NB4 (cell line): ENCODE data around the gene SPTBN2.

ENCODE experiments used
- CTCF ChIP-seq: IDR thresholded peaks from one replicate; pipeline ENCODE4 v1.5.1; 2012; ENCODE audit warnings: low read depth, low read length
- TF ChIP-seq, protein P1 (sequence below): IDR thresholded peaks from 2 replicates; pipeline ENCODE4 v1.6.1; 2011; ENCODE audit warnings: low read depth, low read length

DNA sequence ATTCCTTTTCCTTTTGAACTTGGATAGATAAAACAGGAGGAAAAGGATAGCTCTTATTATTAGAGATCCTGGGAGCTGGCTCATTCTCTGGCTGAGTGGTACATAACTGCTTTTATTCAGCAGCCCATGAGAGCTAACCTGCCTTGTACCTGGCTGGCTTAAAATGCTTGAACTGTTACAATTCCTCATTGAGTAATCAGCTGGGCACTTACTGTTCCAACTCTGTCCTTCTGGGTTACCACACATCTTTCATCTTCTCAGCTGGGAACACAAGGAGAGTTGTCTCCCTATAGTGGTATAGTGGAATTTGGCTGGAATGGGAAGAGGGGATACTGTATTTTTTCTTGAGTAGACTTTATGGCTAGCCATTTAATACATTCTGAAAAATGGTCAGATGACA lies 39.8 kb upstream of the SPTBN2 start:
- TF ChIP-seq, protein P1, sequence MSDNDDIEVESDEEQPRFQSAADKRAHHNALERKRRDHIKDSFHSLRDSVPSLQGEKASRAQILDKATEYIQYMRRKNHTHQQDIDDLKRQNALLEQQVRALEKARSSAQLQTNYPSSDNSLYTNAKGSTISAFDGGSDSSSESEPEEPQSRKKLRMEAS: no peak
- TF ChIP-seq CTCF: no peak
